Parathyroid adenoma (tissue), 2 donors: ENCODE results near the gene SENP1.

Source experiments
- H2AFZ ChIP-seq: fragments of 300-600 bp; sonication (generic); one replicate; pipeline ENCODE4 v1.7.0; 2017; ENCODE audit warnings: antibody characterized with exemption, mild to moderate bottlenecking
- H3K27ac ChIP-seq: fragments of 300-600 bp; sonication (generic); one replicate; pipeline ENCODE4 v1.7.0; 2017
- H3K27me3 ChIP-seq: fragments of 300-600 bp; sonication (generic); one replicate; pipeline ENCODE4 v1.7.0; 2017; ENCODE audit warnings: low read length; ENCODE audit not compliant: control insufficient read depth, insufficient read depth
- H3K36me3 ChIP-seq: fragments of 300-600 bp; sonication (generic); one replicate; pipeline ENCODE4 v1.7.0; 2017; ENCODE audit warnings: low read length; ENCODE audit not compliant: control insufficient read depth, insufficient read depth
- H3K4me1 ChIP-seq: fragments of 300-600 bp; sonication (generic); one replicate; pipeline ENCODE4 v1.7.0; 2017; ENCODE audit warnings: control low read depth
- H3K4me2 ChIP-seq: fragments of 300-600 bp; sonication (generic); one replicate; pipeline ENCODE4 v1.7.0; 2017; ENCODE audit warnings: low read length
- H3K4me3 ChIP-seq: fragments of 300-600 bp; sonication (generic); one replicate; pipeline ENCODE4 v1.7.0; 2017; ENCODE audit warnings: low read depth, low read length
- H3K79me2 ChIP-seq: fragments of 300-600 bp; sonication (generic); one replicate; pipeline ENCODE4 v1.7.0; 2017; ENCODE audit warnings: control low read depth
- H3K9ac ChIP-seq: fragments of 300-600 bp; sonication (generic); one replicate; pipeline ENCODE4 v1.7.0; 2017; ENCODE audit warnings: mild to moderate bottlenecking
- H3K9me3 ChIP-seq: fragments of 300-600 bp; sonication (generic); one replicate; pipeline ENCODE4 v1.7.0; 2017; ENCODE audit warnings: low read length; ENCODE audit not compliant: control insufficient read depth
- CTCF ChIP-seq: fragments of 300-600 bp; sonication (generic); IDR thresholded peaks from one replicate; pipeline ENCODE4 v1.7.0; 2017; ENCODE audit warnings: antibody characterized with exemption, mild to moderate bottlenecking
- donor health status: primary hyperparathyroidism.

The SENP1 gene

GRCh38 chr12:48043771-48044170 is 62.1 kb downstream of the SENP1 start:
- Histone ChIP-seq H3K9ac (no peak overlapping the region), H3K4me3 (no peak overlapping the region), H2AFZ (no peak overlapping the region), H3K27me3 (no peaks in the 10 kb centered on the region), H3K4me1 (no peaks in the 10 kb centered on the region), H3K9me3 (no peaks in the 10 kb centered on the region), H3K4me2 (no peak overlapping the region), H3K27ac (no peak overlapping the region), H3K36me3 (no peaks in the 10 kb centered on the region), H3K79me2 (no peaks in the 10 kb centered on the region)
- TF ChIP-seq CTCF = no peak

- H3K36me3 ChIP-seq = no peaks in the 10 kb centered on the region
- H3K27me3 ChIP-seq = no peaks in the 10 kb centered on the region
- no peaks in the 10 kb centered on the region for H3K79me2 ChIP-seq
- H2AFZ ChIP-seq = no peak overlapping the region
- no peak overlapping the region for H3K27ac ChIP-seq
- H3K4me2 ChIP-seq = no peak overlapping the region
- H3K4me3 ChIP-seq = no peak overlapping the region
- H3K9ac ChIP-seq = no peak overlapping the region
- H3K9me3 ChIP-seq = no peaks in the 10 kb centered on the region
- TF ChIP-seq CTCF = no peak
- no peaks in the 10 kb centered on the region for H3K4me1 ChIP-seq
These were observed 64.1 kb downstream of the SENP1 start for GRCh38 chr12:48041591-48042423.

GRCh38 chr12:48040354-48040753 is 65.5 kb downstream of the SENP1 start:
- no peak overlapping the region for H3K4me3 ChIP-seq
- no peaks in the 10 kb centered on the region for H3K27me3 ChIP-seq
- no peaks in the 10 kb centered on the region for H3K79me2 ChIP-seq
- no peak for TF ChIP-seq CTCF
- no peak overlapping the region for H3K9ac ChIP-seq
- H3K9me3 ChIP-seq = no peaks in the 10 kb centered on the region
- no peak overlapping the region for H3K4me2 ChIP-seq
- no peak overlapping the region for H3K27ac ChIP-seq
- no peaks in the 10 kb centered on the region for H3K4me1 ChIP-seq
- no peaks in the 10 kb centered on the region for H3K36me3 ChIP-seq
- no peak overlapping the region for H2AFZ ChIP-seq

GRCh38 chr12:48039151-48039550 is 66.7 kb downstream of the SENP1 start:
- no peaks in the 10 kb centered on the region for H3K4me1 ChIP-seq
- TF ChIP-seq CTCF = no peak
- no peaks in the 10 kb centered on the region for H3K79me2 ChIP-seq
- no peaks in the 10 kb centered on the region for H3K9me3 ChIP-seq
- no peaks in the 10 kb centered on the region for H3K27me3 ChIP-seq
- no peak overlapping the region for H2AFZ ChIP-seq
- H3K36me3 ChIP-seq = no peaks in the 10 kb centered on the region
- H3K4me2 ChIP-seq = no peak overlapping the region
- no peak overlapping the region for H3K27ac ChIP-seq
- no peak overlapping the region for H3K9ac ChIP-seq
- H3K4me3 ChIP-seq = no peak overlapping the region

GRCh38 chr12:48038085-48038484 is 67.8 kb downstream of the SENP1 start:
- Histone ChIP-seq H3K27ac (no peak overlapping the region), H3K9ac (no peak overlapping the region)

More at GRCh38 chr12:48038085-48038484, 67.8 kb downstream of the SENP1 start:
- Histone ChIP-seq H3K4me3 (no peak overlapping the region), H3K9me3 (no peaks in the 10 kb centered on the region), H2AFZ (no peak overlapping the region), H3K4me2 (no peak overlapping the region), H3K27me3 (no peaks in the 10 kb centered on the region), H3K36me3 (no peaks in the 10 kb centered on the region), H3K4me1 (no peaks in the 10 kb centered on the region), H3K79me2 (no peaks in the 10 kb centered on the region)
- TF ChIP-seq CTCF = no peak
